Measurements from ENCODE around the gene SH3BP1.

The SH3BP1 gene

DNA sequence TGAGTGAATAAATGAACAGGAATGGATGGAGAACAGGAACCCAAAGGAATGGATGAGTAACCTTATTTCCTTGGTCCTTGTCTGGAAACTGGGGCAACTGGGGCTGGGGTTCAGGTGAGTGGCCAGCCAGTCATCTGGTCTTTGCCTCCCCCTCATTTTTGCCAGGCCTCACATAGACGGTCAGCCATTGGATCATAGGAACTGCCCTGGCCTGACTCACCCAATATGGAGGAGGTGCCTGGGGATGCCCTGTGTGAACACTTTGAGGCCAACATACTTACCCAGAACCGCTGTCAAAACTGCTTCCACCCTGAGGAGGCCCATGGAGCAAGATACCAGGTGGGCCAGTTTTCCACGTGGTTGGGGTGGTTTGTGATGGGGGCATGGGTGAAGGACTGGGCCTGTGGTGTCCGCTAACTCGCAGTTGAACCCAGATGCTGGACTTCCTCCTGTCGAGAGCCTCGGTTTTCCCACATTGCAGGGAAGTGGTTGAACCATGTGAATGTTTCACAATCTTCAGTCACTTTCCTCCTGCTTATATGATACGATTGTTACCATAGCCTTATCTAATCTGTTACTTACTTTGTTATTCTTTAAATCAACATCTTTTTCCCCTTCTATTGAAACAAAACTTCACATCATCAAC, 61.8 kb downstream of the SH3BP1 start:
- no peak for DNase-seq (ENCODE audit: low spot score in 2 of 2)
- Mint-ChIP-seq H3K4me3 (no peak overlapping the region), H3K4me1 (peaks cover 8% of the 10 kb centered on the region), H3K36me3 (peaks cover 13% of the 10 kb centered on the region), H3K9me3 (no peaks in the 10 kb centered on the region), H3K27ac (no peak overlapping the region), H3K27me3 (no peaks in the 10 kb centered on the region)
- no peak for ATAC-seq (ENCODE audit: low read depth)

DNA sequence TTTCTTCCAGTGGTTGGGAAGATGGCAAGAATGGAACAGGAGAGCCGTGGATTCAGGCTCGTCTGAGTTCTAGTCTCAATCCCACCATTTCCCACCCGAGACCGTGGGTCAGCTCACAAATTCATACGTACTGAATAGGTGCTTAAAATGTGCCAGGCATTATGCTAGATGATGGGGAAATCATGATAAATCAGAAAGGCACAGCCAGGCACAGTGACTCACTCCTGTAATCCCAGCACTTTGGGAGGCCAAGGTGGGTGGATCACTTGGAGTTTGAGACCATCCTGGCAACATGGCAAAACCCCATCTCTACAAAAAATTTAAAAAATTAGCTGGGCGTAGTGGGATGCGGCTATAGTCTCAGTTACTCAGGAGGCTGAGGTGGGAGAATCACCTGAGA, 64.4 kb downstream of the SH3BP1 start:
- Mint-ChIP-seq H3K27me3 (no peaks in the 10 kb centered on the region), H3K9me3 (no peaks in the 10 kb centered on the region), H3K36me3 (peaks cover 13% of the 10 kb centered on the region), H3K4me1 (no peaks in the 10 kb centered on the region), H3K4me3 (no peak overlapping the region), H3K27ac (no peak overlapping the region)
- DNase-seq (ENCODE audit: low spot score in 2 of 2) (no peak), ATAC-seq (ENCODE audit: low read depth) (no peak)

DNA sequence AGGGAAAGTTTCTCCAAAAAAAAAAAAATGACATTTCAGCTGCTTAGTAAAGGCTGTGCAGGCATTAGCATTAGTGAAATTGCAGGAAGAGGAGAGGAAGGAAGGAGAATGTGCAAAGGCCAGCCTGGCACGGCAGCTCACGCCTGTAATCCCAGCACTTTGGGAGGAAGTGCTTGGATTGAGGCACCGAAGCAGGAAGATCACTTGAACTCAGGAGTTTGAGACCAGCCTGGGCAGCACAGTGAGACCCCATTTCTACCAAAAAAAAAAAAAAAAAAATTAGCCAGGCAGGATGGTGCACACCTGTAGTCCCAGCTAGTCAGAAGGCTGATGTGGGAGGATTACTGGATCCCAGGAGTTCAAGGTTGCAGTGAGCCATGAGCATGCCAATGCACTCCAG, 65.2 kb downstream of the SH3BP1 start:
- Mint-ChIP-seq H3K4me3 (no peak overlapping the region), H3K27me3 (no peaks in the 10 kb centered on the region), H3K36me3 (peaks cover 13% of the 10 kb centered on the region), H3K4me1 (no peaks in the 10 kb centered on the region), H3K9me3 (no peaks in the 10 kb centered on the region), H3K27ac (no peak overlapping the region)
- ATAC-seq (ENCODE audit: low read depth): no peak
- no peak for DNase-seq (ENCODE audit: low spot score in 2 of 2)

DNA sequence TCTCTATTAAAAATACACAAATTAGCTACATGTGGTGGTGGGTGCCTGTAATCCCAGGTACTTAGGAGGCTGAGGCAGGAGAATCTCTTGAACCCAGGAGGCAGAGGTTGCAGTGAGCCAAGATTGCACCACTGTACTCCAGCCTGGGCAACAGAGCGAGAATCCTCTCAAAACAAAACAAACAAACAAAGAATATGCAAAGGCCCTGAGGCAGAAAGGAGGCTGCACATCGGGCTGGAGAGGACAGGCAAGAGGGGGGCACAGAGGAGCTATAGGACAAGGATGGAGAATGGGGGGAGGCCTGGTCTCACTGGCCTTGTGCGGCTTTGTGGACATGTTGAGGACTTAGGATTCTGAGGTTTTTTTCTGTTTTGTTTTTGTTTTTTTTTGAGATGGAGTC, 65.7 kb downstream of the SH3BP1 start:
- Mint-ChIP-seq H3K27ac (no peak overlapping the region), H3K36me3 (peaks cover 13% of the 10 kb centered on the region), H3K4me3 (no peak overlapping the region), H3K27me3 (no peaks in the 10 kb centered on the region), H3K4me1 (no peaks in the 10 kb centered on the region), H3K9me3 (no peaks in the 10 kb centered on the region)
- ATAC-seq (ENCODE audit: low read depth) (no peak), DNase-seq (ENCODE audit: low spot score in 2 of 2) (no peak)

Measured in memory B cell (primary cell).